RPMI8226 (cell line): ENCODE measurements around the gene KDM3A.

ENCODE experiments used
- DNase-seq: peaks from one replicate; pipeline ENCODE4 v3.0.0-alpha.2; 2015

KDM3A gene

GRCh38 chr2:86436328-86436727 is 4.8 kb upstream of the KDM3A start:
- peak; percentile 83 for DNase-seq

- no peak for DNase-seq
These were observed 1.1 kb upstream of the KDM3A start for GRCh38 chr2:86439879-86440630.

GRCh38 chr2:86441392-86441881 is 266 bp downstream of the KDM3A start:
- no peak for DNase-seq

- peak; percentile 82 for DNase-seq
These were observed 891 bp downstream of the KDM3A start for GRCh38 chr2:86441882-86442641.

- DNase-seq: peak; percentile 81
These were observed 1.5 kb downstream of the KDM3A start for GRCh38 chr2:86442642-86443005.

- DNase-seq: no peak
These were observed 2.6 kb downstream of the KDM3A start for GRCh38 chr2:86443631-86444350.

- DNase-seq: peak; percentile 80
These were observed 4.3 kb downstream of the KDM3A start for GRCh38 chr2:86445436-86445835.

- no peak for DNase-seq
These were observed 4.9 kb downstream of the KDM3A start for GRCh38 chr2:86446060-86446459.

GRCh38 chr2:86453836-86454235 is 12.7 kb downstream of the KDM3A start:
- DNase-seq: peak; percentile 55

- DNase-seq: no peak
These were observed 13.1 kb downstream of the KDM3A start for GRCh38 chr2:86454238-86454637.

- no peak for DNase-seq
These were observed 14.0 kb downstream of the KDM3A start for GRCh38 chr2:86455181-86455580.

- DNase-seq: no peak
These were observed 20.0 kb downstream of the KDM3A start for GRCh38 chr2:86461042-86461743.

GRCh38 chr2:86464652-86465051 is 23.5 kb downstream of the KDM3A start:
- DNase-seq: no peak

- no peak for DNase-seq
These were observed 25.1 kb downstream of the KDM3A start for GRCh38 chr2:86466306-86466705.

- no peak for DNase-seq
These were observed 27.2 kb downstream of the KDM3A start for GRCh38 chr2:86468162-86469033.

GRCh38 chr2:86470890-86471289 is 29.7 kb downstream of the KDM3A start:
- no peak for DNase-seq

GRCh38 chr2:86471637-86472036 is 30.5 kb downstream of the KDM3A start:
- no peak for DNase-seq

GRCh38 chr2:86476092-86476491 is 34.9 kb downstream of the KDM3A start:
- no peak for DNase-seq

GRCh38 chr2:86476918-86477317 is 35.7 kb downstream of the KDM3A start:
- no peak for DNase-seq

- no peak for DNase-seq
These were observed 36.2 kb downstream of the KDM3A start for GRCh38 chr2:86477349-86477748.

- no peak for DNase-seq
These were observed 38.9 kb downstream of the KDM3A start for GRCh38 chr2:86480105-86480504.

GRCh38 chr2:86482034-86482433 is 40.9 kb downstream of the KDM3A start:
- no peak for DNase-seq
